ENCODE results near the gene LIMS3. TPM values are rescaled to one million over a fixed set of nuclear protein-coding genes. Genes with fewer than 3 reads are reported as not detected.
"Not testable (repeated sequence)": the region's sequence is repeated elsewhere in the genome, so short reads cannot be mapped to it uniquely, and the experiment has no call there.

The LIMS3 gene
- total RNA-seq, 2 experiments from 2014 or later, result 1.5 to 2.1 TPM

- CTCF ChIA-PET; H3K27ac Mint-ChIP-seq; DNase-seq; H3K36me3 Mint-ChIP-seq (ENCODE audit: low read depth); H3K9me3 Mint-ChIP-seq; H3K27me3 Mint-ChIP-seq (ENCODE audit: low read depth); H3K4me1 Mint-ChIP-seq (ENCODE audit: low read depth); intact Hi-C loops (cut with micrococcal nuclease); H3K4me3 Mint-ChIP-seq: not testable (repeated sequence)
These were observed 7.3 kb downstream of the LIMS3 start for GRCh38 chr2:109905796-109906195.

- CTCF ChIA-PET; H3K27me3 Mint-ChIP-seq (ENCODE audit: low read depth): not testable (repeated sequence)
These were observed 10.1 kb downstream of the LIMS3 start for GRCh38 chr2:109908626-109909025.

GRCh38 chr2:109910789-109911188 is 12.3 kb downstream of the LIMS3 start:
- DNase-seq; H3K4me1 Mint-ChIP-seq (ENCODE audit: low read depth); H3K9me3 Mint-ChIP-seq; H3K36me3 Mint-ChIP-seq (ENCODE audit: low read depth); CTCF ChIA-PET; intact Hi-C loops (cut with micrococcal nuclease); H3K27ac Mint-ChIP-seq; H3K27me3 Mint-ChIP-seq (ENCODE audit: low read depth); H3K4me3 Mint-ChIP-seq: not testable (repeated sequence)

More at GRCh38 chr2:109908626-109909025, 10.1 kb downstream of the LIMS3 start:
- H3K36me3 Mint-ChIP-seq (ENCODE audit: low read depth); H3K4me3 Mint-ChIP-seq; H3K27ac Mint-ChIP-seq; intact Hi-C loops (cut with micrococcal nuclease); H3K4me1 Mint-ChIP-seq (ENCODE audit: low read depth); H3K9me3 Mint-ChIP-seq; DNase-seq: not testable (repeated sequence)

GRCh38 chr2:109913911-109914310 is 15.4 kb downstream of the LIMS3 start:
- H3K27me3 Mint-ChIP-seq (ENCODE audit: low read depth); H3K27ac Mint-ChIP-seq; DNase-seq; H3K4me1 Mint-ChIP-seq (ENCODE audit: low read depth); intact Hi-C loops (cut with micrococcal nuclease); CTCF ChIA-PET; H3K4me3 Mint-ChIP-seq; H3K9me3 Mint-ChIP-seq; H3K36me3 Mint-ChIP-seq (ENCODE audit: low read depth): not testable (repeated sequence)

- H3K27me3 Mint-ChIP-seq (ENCODE audit: low read depth); H3K27ac Mint-ChIP-seq; DNase-seq; CTCF ChIA-PET; H3K4me1 Mint-ChIP-seq (ENCODE audit: low read depth); intact Hi-C loops (cut with micrococcal nuclease); H3K9me3 Mint-ChIP-seq; H3K4me3 Mint-ChIP-seq; H3K36me3 Mint-ChIP-seq (ENCODE audit: low read depth): not testable (repeated sequence)
These were observed 16.1 kb downstream of the LIMS3 start for GRCh38 chr2:109914552-109914951.

GRCh38 chr2:109915830-109916229 is 17.3 kb downstream of the LIMS3 start:
- H3K9me3 Mint-ChIP-seq; H3K36me3 Mint-ChIP-seq (ENCODE audit: low read depth); H3K27me3 Mint-ChIP-seq (ENCODE audit: low read depth); H3K4me1 Mint-ChIP-seq (ENCODE audit: low read depth); H3K4me3 Mint-ChIP-seq; CTCF ChIA-PET; DNase-seq; H3K27ac Mint-ChIP-seq; intact Hi-C loops (cut with micrococcal nuclease): not testable (repeated sequence)

- DNase-seq; intact Hi-C loops (cut with micrococcal nuclease); H3K27ac Mint-ChIP-seq; H3K4me3 Mint-ChIP-seq; H3K27me3 Mint-ChIP-seq (ENCODE audit: low read depth); H3K9me3 Mint-ChIP-seq; CTCF ChIA-PET; H3K36me3 Mint-ChIP-seq (ENCODE audit: low read depth); H3K4me1 Mint-ChIP-seq (ENCODE audit: low read depth): not testable (repeated sequence)
These were observed 21.7 kb downstream of the LIMS3 start for GRCh38 chr2:109920162-109920561.

GRCh38 chr2:109921543-109922384 is 23.3 kb downstream of the LIMS3 start:
- intact Hi-C loops (cut with micrococcal nuclease), result not testable (repeated sequence)

GRCh38 chr2:109924481-109924880 is 26.0 kb downstream of the LIMS3 start:
- H3K4me3 Mint-ChIP-seq; H3K27me3 Mint-ChIP-seq (ENCODE audit: low read depth); H3K4me1 Mint-ChIP-seq (ENCODE audit: low read depth); DNase-seq; H3K9me3 Mint-ChIP-seq; CTCF ChIA-PET; H3K36me3 Mint-ChIP-seq (ENCODE audit: low read depth); H3K27ac Mint-ChIP-seq; intact Hi-C loops (cut with micrococcal nuclease): not testable (repeated sequence)

More at GRCh38 chr2:109921543-109922384, 23.3 kb downstream of the LIMS3 start:
- H3K36me3 Mint-ChIP-seq (ENCODE audit: low read depth); H3K4me1 Mint-ChIP-seq (ENCODE audit: low read depth); CTCF ChIA-PET; DNase-seq; H3K4me3 Mint-ChIP-seq; H3K9me3 Mint-ChIP-seq; H3K27me3 Mint-ChIP-seq (ENCODE audit: low read depth); H3K27ac Mint-ChIP-seq: not testable (repeated sequence)

- H3K27me3 Mint-ChIP-seq (ENCODE audit: low read depth); H3K36me3 Mint-ChIP-seq (ENCODE audit: low read depth); DNase-seq; intact Hi-C loops (cut with micrococcal nuclease); H3K27ac Mint-ChIP-seq; H3K4me3 Mint-ChIP-seq; CTCF ChIA-PET; H3K9me3 Mint-ChIP-seq; H3K4me1 Mint-ChIP-seq (ENCODE audit: low read depth): not testable (repeated sequence)
These were observed 29.3 kb downstream of the LIMS3 start for GRCh38 chr2:109927803-109928202.

- H3K27me3 Mint-ChIP-seq (ENCODE audit: low read depth); H3K27ac Mint-ChIP-seq; CTCF ChIA-PET; intact Hi-C loops (cut with micrococcal nuclease); H3K9me3 Mint-ChIP-seq; H3K36me3 Mint-ChIP-seq (ENCODE audit: low read depth); H3K4me3 Mint-ChIP-seq; H3K4me1 Mint-ChIP-seq (ENCODE audit: low read depth); DNase-seq: not testable (repeated sequence)
These were observed 30.7 kb downstream of the LIMS3 start for GRCh38 chr2:109929222-109929621.

GRCh38 chr2:109936534-109936933 is 38.0 kb downstream of the LIMS3 start:
- H3K4me3 Mint-ChIP-seq; H3K9me3 Mint-ChIP-seq; H3K36me3 Mint-ChIP-seq (ENCODE audit: low read depth); DNase-seq; CTCF ChIA-PET; H3K4me1 Mint-ChIP-seq (ENCODE audit: low read depth); H3K27ac Mint-ChIP-seq; intact Hi-C loops (cut with micrococcal nuclease); H3K27me3 Mint-ChIP-seq (ENCODE audit: low read depth): not testable (repeated sequence)

GRCh38 chr2:109945362-109945761 is 46.9 kb downstream of the LIMS3 start:
- H3K27me3 Mint-ChIP-seq (ENCODE audit: low read depth); intact Hi-C loops (cut with micrococcal nuclease); H3K4me3 Mint-ChIP-seq; H3K27ac Mint-ChIP-seq; H3K4me1 Mint-ChIP-seq (ENCODE audit: low read depth); H3K36me3 Mint-ChIP-seq (ENCODE audit: low read depth); H3K9me3 Mint-ChIP-seq; DNase-seq; CTCF ChIA-PET: not testable (repeated sequence)

Measured in activated naive CD4-positive, alpha-beta T cell treated with anti-CD3 and anti-CD28 coated beads for 36 hours (primary cell).